SH-SY5Y (cell line): Measurements from ENCODE around the gene RIT2.
A peak's percentile ranks its signal among the peaks of the same experiment; 100 is the strongest.

ENCODE experiments used
- GATA2 ChIP-seq: IDR thresholded peaks from 2 replicates; pipeline ENCODE4 v1.6.1; 2011; ENCODE audit warnings: mild to moderate bottlenecking, low read depth, low read length
- GATA3 ChIP-seq: IDR thresholded peaks from 2 replicates; pipeline ENCODE4 v1.6.1; 2011; ENCODE audit warnings: low read depth, mild to moderate bottlenecking, low read length, moderate library complexity

- peak; percentile 86 for TF ChIP-seq GATA3
- peak; percentile 79 for TF ChIP-seq GATA2
Observed at GRCh38 chr18:42958353-42958752, 157.1 kb downstream of the RIT2 start.
